Naive thymus-derived CD4-positive, alpha-beta T cell (primary cell): Measurements from ENCODE around the gene ZNF212. TPM values are rescaled to one million over a fixed set of nuclear protein-coding genes. Genes with fewer than 3 reads are reported as not detected.

Experiments
- ATAC-seq: fragments of 150-1000 bp; cut with Tn5 transposase; 2 replicates; pipeline ENCODE4 v1.10.0; 2021; ENCODE audit warnings: mild to moderate bottlenecking, moderate library complexity
- CTCF ChIA-PET: fragments of 350-600 bp; sonication (Branson Sonifier 250); formaldehyde crosslinking; loops from one replicate; lab custom pipeline; 2021; ENCODE audit warnings: antibody characterized with exemption; lab: Charles Lee
- POLR2A ChIA-PET: fragments of 350-600 bp; sonication (Branson Sonifier 250); formaldehyde crosslinking; loops from one replicate; lab custom pipeline; 2021; ENCODE audit warnings: antibody characterized with exemption, inconsistent platforms; lab: Charles Lee
- DNase-seq, 9 donors: peaks; one replicate each; pipeline versions ENCODE4 v3.0.0 to v3.0.0-alpha.2; 2020 to 2022; ENCODE audit warnings: mixed read lengths in 1 of 9
- H3K27ac ChIP-seq: one replicate; pipeline ENCODE4 v1.7.0; 2013; ENCODE audit warnings: mild to moderate bottlenecking, low read depth, low read length, moderate library complexity
- H3K27me3 ChIP-seq, 2 donors: one replicate each; pipeline ENCODE4 v1.7.0; 2013; ENCODE audit warnings: low read length in 2 of 2, mild to moderate bottlenecking in 2 of 2, moderate library complexity in 2 of 2; ENCODE audit not compliant: control insufficient read depth in 2 of 2, insufficient read depth in 2 of 2
- H3K36me3 ChIP-seq, 3 experiments: 1 replicate in 2 of 3; 2 replicates in 1 of 3; pipeline ENCODE4 v1.7.0; 2013; ENCODE audit warnings: low read length in 3 of 3, mild to moderate bottlenecking in 3 of 3, moderate library complexity in 1 of 3; ENCODE audit not compliant: insufficient read depth in 3 of 3, control insufficient read depth in 2 of 3
- H3K4me1 ChIP-seq, 2 donors: one replicate each; pipeline ENCODE4 v1.7.0; 2013; ENCODE audit warnings: low read length in 2 of 2, mild to moderate bottlenecking in 2 of 2, moderate library complexity in 1 of 2; ENCODE audit not compliant: control insufficient read depth in 2 of 2, insufficient read depth in 2 of 2
- H3K4me3 ChIP-seq: 2 replicates; pipeline ENCODE4 v1.7.0; 2013; ENCODE audit warnings: mild to moderate bottlenecking, low read length
- H3K9me3 ChIP-seq, 3 experiments: 1 replicate in 2 of 3; 2 replicates in 1 of 3; pipeline ENCODE4 v1.7.0; 2013; ENCODE audit warnings: low read length in 3 of 3; ENCODE audit not compliant: control insufficient read depth in 2 of 3
- H3K27ac Mint-ChIP-seq, 9 donors: one replicate each; pipeline ENCODE4 v1.8.0; 2020 to 2022; ENCODE audit warnings: mixed read lengths in 9 of 9, mild to moderate bottlenecking in 8 of 9, moderate library complexity in 5 of 9, inconsistent platforms in 2 of 9
- H3K27me3 Mint-ChIP-seq, 5 donors: one replicate each; pipeline ENCODE4 v1.8.0; 2021 to 2022; ENCODE audit warnings: mixed read lengths in 5 of 5, mild to moderate bottlenecking in 1 of 5
- H3K36me3 Mint-ChIP-seq, 5 donors: one replicate each; pipeline ENCODE4 v1.8.0; 2020 to 2022; ENCODE audit warnings: mixed read lengths in 5 of 5, mild to moderate bottlenecking in 3 of 5, inconsistent platforms in 1 of 5
- H3K4me1 Mint-ChIP-seq, 7 donors: one replicate each; pipeline ENCODE4 v1.8.0; 2020 to 2022; ENCODE audit warnings: mixed read lengths in 7 of 7, mild to moderate bottlenecking in 3 of 7, inconsistent platforms in 1 of 7
- H3K4me3 Mint-ChIP-seq, 10 donors: one replicate each; pipeline ENCODE4 v1.8.0; 2020 to 2022; ENCODE audit warnings: mild to moderate bottlenecking in 10 of 10, mixed read lengths in 10 of 10, moderate library complexity in 6 of 10, inconsistent platforms in 2 of 10
- H3K9me3 Mint-ChIP-seq, 11 donors: one replicate each; pipeline ENCODE4 v1.8.0; 2020 to 2022; ENCODE audit warnings: mixed read lengths in 11 of 11, mild to moderate bottlenecking in 4 of 11, inconsistent platforms in 1 of 11, moderate library complexity in 1 of 11
- intact Hi-C, 2 donors: fragments of 100-400 bp; cut with micrococcal nuclease; formaldehyde crosslinking; loops; one replicate each; pipeline ENCODE4 v1.15.1; 2023
- polyA plus RNA-seq, 2 donors: library from polyadenylated mRNA; unstranded; fragments of 300-500 nt; fragmentation: Illumina TruSeq; gene quantifications; one replicate each; pipeline ENCODE4 v1.2.3, GENCODE V29; 2021
- total RNA-seq, 6 experiments: library from RNA in 5 of 6; stranded (reverse) in 5 of 6; gene quantifications; 1 replicate in 5 of 6; 2 replicates in 1 of 6; pipeline ENCODE4 v1.2.3 and lab custom pipeline; 2021 to 2026

The ZNF212 gene
- total RNA-seq (10 to 100 TPM; 10.4 to 20.6 (median 13.3) TPM), polyA plus RNA-seq (10 to 100 TPM in 1 of 2 donors, 1 to 10 TPM in 1; 5.9 to 11.4 TPM), total RNA-seq (lab: John Stamatoyannopoulos, UW) (19.4 reads per million, percentile 50 among the genes with 10 or more reads in this experiment)

DNA sequence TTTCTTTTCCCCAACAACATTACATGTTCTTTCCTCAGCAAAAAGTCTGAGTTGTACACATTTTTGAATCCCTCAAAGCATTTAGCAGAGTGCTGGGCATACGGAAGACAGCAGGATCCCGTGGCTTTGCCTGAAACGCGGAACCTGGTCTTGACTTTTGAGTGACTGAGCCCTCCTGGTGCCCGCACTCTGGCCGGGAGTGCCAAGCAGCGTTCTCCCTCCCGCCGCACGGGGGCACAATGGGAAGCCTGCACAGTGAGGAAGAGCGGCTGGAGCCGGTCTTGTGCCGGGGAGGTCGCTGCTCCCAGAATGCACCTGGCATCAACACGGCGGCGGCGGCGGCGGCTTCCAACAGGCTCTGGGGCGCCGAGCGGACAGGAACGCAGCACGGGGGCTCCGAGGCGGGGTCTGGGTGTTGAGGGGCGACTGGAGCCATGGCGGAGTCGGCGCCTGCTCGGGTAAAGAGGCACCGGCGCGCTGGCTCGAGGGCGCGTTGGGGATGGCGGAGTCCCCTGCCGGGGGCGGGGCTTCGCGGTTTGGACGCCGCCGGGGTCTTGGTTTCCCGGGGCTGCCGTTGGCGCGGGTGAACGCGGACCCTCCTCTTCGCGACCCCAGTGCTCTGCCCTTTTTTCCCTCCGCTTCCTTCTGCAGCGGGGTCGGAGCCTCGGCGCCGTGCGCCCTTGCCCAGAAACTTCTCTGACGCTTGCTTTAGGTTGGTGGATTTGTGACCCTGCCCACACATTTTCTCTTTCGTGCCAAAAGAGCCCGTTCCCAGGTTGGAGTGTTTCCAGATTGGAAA lies at the start of gene ZNF212:
ZNF212 (plus strand) TSS at position 307 of the 799 bp plus-strand sequence; CDS start at position 435, 128 bp downstream.
- Histone ChIP-seq H3K36me3 (peaks cover 0 to 6% (median 0%) of the 10 kb centered on the region in 3 experiments), H3K4me1 (peaks cover 14 to 16% of the 10 kb centered on the region in 2 donors), H3K27ac (peak within 1 kb of the TSS; percentile 76), H3K4me3 (peak within 1 kb of the TSS; percentile 90), H3K27me3 (no peaks in the 10 kb centered on the region), H3K9me3 (no peaks in the 10 kb centered on the region)
- peaks cover 4 to 9% (median 5%) of the 10 kb centered on the region in 5 donors for H3K36me3 Mint-ChIP-seq
- peak within 1 kb of the TSS; percentile 85 to 95 (median 92) for H3K4me3 Mint-ChIP-seq
- intact Hi-C loops = loop anchor here (1.0 to 5.0 kb wide), 14 partner anchors 23 to 503 kb away; partner anchors contain the start of genes ZNF282 (in 2 of the 2), ZNF746 (in 2 of the 2), ZNF783 (in 2 of the 2) and PDIA4 (in 1 of the 2)
- peaks cover 0 to 6% (median 0%) of the 10 kb centered on the region in 5 donors for H3K27me3 Mint-ChIP-seq
- ChIA-PET POLR2A (interaction anchor here (0.5 to 2.0 kb wide), 4 partner anchors 19 to 260 kb away, joined by 3 to 9 read pairs (median 4); partner anchors contain the start of gene ZNF783), CTCF (no interaction called here)
- ATAC-seq (peak; percentile 100), DNase-seq (peak; percentile 75 to 89 (median 84))
- peaks cover 0 to 5% (median 0%) of the 10 kb centered on the region in 11 donors for H3K9me3 Mint-ChIP-seq
- H3K4me1 Mint-ChIP-seq = peaks cover 23 to 43% (median 33%) of the 10 kb centered on the region in 7 donors
- peak within 1 kb of the TSS; percentile 71 to 89 (median 87) for H3K27ac Mint-ChIP-seq

- ChIA-PET POLR2A (no interaction called here), CTCF (no interaction called here)
- Histone ChIP-seq H3K36me3 (peaks cover 0 to 5% (median 0%) of the 10 kb centered on the region in 3 experiments), H3K9me3 (no peaks in the 10 kb centered on the region), H3K27ac (no peak overlapping the region), H3K4me3 (no peak overlapping the region), H3K27me3 (no peaks in the 10 kb centered on the region), H3K4me1 (peaks cover 4 to 6% of the 10 kb centered on the region in 2 donors)
- Mint-ChIP-seq H3K27me3 (peaks cover 0 to 16% (median 0%) of the 10 kb centered on the region in 5 donors), H3K36me3 (no peaks in the 10 kb centered on the region), H3K9me3 (no peaks in the 10 kb centered on the region), H3K4me3 (peak overlapping the region in 9 of 10 donors; percentile 56 to 91 (median 79)), H3K4me1 (peaks cover 6 to 29% (median 24%) of the 10 kb centered on the region in 7 donors), H3K27ac (peak overlapping the region in 4 of 9 donors; percentile 10 to 68 (median 66))
- no peak for ATAC-seq
- DNase-seq = no peak
- intact Hi-C loops = loop anchor here (1.0 to 10.0 kb wide), 2 partner anchors 45 to 303 kb away; partner anchors contain the start of genes ZNF398 (in 1 of the 2) and ZNF746 (in 1 of the 2)
Measured at GRCh38 chr7:149191851-149192250, 47.6 kb upstream of the ZNF212 start.

- no peak for ATAC-seq
- H3K27me3 ChIP-seq = no peaks in the 10 kb centered on the region
- peaks cover 0 to 22% (median 0%) of the 10 kb centered on the region in 3 experiments for H3K36me3 ChIP-seq
- intact Hi-C loops = loop anchor here (1.0 to 10.0 kb wide), 12 partner anchors 15 to 428 kb away; partner anchors contain the start of genes ZNF212 (in 2 of the 2), ZNF398 (in 2 of the 2) and ZNF746 (in 2 of the 2)
- H3K36me3 Mint-ChIP-seq = peaks cover 9 to 13% (median 11%) of the 10 kb centered on the region in 5 donors
- H3K4me3 ChIP-seq = peak overlapping the region; percentile 82
- ChIA-PET CTCF (no interaction called here), POLR2A (interaction anchor here (0.5 to 1.7 kb wide), 4 partner anchors 47 to 568 kb away, joined by 3 to 12 read pairs (median 5); partner anchors contain the start of genes ZNF398 and ZNF783)
- no peaks in the 10 kb centered on the region for H3K9me3 Mint-ChIP-seq
- peak overlapping the region; percentile 77 for H3K27ac ChIP-seq
- H3K4me3 Mint-ChIP-seq = peak overlapping the region; percentile 75 to 89 (median 85)
- H3K4me1 ChIP-seq = peaks cover 6 to 8% of the 10 kb centered on the region in 2 donors
- H3K9me3 ChIP-seq = no peaks in the 10 kb centered on the region
- H3K27ac Mint-ChIP-seq = peak overlapping the region; percentile 14 to 85 (median 78)
- DNase-seq = no peak
- H3K4me1 Mint-ChIP-seq = peaks cover 20 to 48% (median 44%) of the 10 kb centered on the region in 7 donors
- peaks cover 0 to 7% (median 0%) of the 10 kb centered on the region in 5 donors for H3K27me3 Mint-ChIP-seq
Measured at GRCh38 chr7:149194799-149195179, 44.7 kb upstream of the ZNF212 start.

DNA sequence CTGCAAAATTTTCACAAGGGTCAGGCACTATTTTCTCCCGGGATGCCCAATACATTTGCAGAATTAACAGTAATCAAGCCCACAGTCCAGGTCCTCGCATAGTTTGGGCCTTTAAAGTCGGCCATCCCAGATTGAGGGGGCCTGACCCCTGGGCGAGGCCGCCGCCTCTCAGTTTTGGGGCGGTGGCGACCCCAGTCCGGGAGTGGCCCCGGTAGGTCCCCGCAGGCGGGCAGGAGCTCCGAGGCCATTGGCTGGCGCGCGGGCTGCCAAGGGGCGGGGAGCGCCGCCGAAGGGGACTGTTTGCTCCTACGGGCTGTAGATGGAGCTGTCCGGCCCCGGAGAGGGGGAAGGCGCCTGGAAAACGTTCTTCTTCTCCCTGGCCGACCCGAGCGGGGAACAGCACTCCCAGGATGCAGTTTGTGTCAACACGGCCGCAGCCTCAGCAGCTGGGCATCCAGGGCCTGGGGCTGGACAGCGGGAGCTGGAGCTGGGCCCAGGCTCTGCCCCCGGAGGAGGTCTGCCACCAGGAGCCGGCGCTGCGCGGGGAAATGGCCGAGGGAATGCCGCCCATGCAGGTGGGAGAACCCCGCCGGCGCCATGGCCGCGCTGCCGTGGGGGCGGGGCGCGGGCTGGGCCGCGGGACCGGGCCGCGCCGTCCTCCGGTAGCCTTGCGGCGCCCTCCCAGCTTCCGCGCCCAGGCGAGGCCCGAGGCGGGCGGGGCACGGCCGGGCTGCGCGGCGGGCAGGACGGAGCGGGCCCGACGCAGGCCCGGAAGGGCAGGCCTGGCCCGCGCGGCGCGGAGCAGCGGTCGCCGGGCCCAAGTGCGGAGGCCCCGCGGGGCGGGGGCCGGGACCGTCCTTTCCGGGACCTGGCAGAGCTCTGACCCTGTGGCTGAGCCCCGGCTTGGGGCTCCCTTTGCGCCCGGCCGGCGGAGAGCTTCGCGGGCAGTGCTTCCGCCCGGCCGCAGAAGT lies 44.0 kb upstream of the ZNF212 start, which contains the start of gene ZNF282:
ZNF282 (plus strand) TSS at position 367 of the 971 bp plus-strand sequence; CDS start at position 411, 44 bp downstream.
- Mint-ChIP-seq H3K9me3 (no peaks in the 10 kb centered on the region), H3K4me3 (peak within 1 kb of the TSS; percentile 83 to 94 (median 90)), H3K4me1 (peaks cover 20 to 52% (median 47%) of the 10 kb centered on the region in 7 donors), H3K36me3 (peaks cover 9 to 20% (median 18%) of the 10 kb centered on the region in 5 donors), H3K27ac (peak within 1 kb of the TSS; percentile 79 to 97 (median 86)), H3K27me3 (peaks cover 0 to 3% (median 0%) of the 10 kb centered on the region in 5 donors)
- ATAC-seq (peak; percentile 91), DNase-seq (peak; percentile 43 to 84 (median 56))
- H3K27ac ChIP-seq = peak within 1 kb of the TSS; percentile 77
- intact Hi-C loops = loop anchor here (1.0 to 10.0 kb wide), 14 partner anchors 14 to 427 kb away; partner anchors contain the start of genes ZNF212 (in 2 of the 2), ZNF398 (in 2 of the 2), ZNF746 (in 2 of the 2) and PDIA4 (in 1 of the 2)
- peaks cover 6 to 8% of the 10 kb centered on the region in 2 donors for H3K4me1 ChIP-seq
- H3K4me3 ChIP-seq = peak within 1 kb of the TSS; percentile 82
- H3K27me3 ChIP-seq = no peaks in the 10 kb centered on the region
- POLR2A ChIA-PET = interaction anchor here (0.5 to 1.7 kb wide), 5 partner anchors 48 to 567 kb away, joined by 3 to 12 read pairs (median 4); partner anchors contain the start of genes ZNF398 and ZNF783
- H3K36me3 ChIP-seq = peaks cover 0 to 28% (median 0%) of the 10 kb centered on the region in 3 experiments
- CTCF ChIA-PET = interaction anchor here (1.2 kb wide), 1 partner anchor 17 kb away, joined by 3 read pairs; no protein-coding TSS in a partner anchor
- no peaks in the 10 kb centered on the region for H3K9me3 ChIP-seq

DNA sequence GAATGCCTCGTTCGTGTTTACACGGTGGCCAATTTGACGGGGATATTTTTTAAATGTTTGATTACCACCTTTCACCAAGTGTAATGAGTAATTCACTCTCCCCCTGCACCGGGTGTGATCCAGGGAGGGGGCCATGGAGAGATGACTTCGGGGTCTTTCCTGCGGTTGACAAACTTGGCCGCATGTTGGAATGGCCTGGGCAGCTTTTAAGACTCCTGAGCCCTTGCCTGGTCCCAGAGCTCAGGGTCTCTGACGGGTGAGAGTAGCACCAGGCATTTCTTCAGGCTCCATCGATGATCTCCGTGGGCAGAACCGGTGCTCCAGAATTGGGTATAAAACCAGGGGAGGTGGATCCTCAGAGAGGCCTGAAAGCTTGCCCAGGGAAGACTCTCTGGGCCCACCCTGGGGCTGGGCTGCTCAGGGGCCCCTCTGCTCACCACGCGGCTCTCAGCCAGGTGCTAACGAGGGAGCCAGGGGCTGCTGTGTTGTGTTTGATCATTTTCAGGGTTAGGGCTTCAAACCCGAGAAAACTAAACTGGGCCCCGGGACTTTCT lies 43.2 kb upstream of the ZNF212 start:
- peak overlapping the region; percentile 65 for H3K4me3 ChIP-seq
- H3K9me3 ChIP-seq = no peaks in the 10 kb centered on the region
- H3K4me3 Mint-ChIP-seq = peak overlapping the region; percentile 83 to 94 (median 90)
- H3K36me3 ChIP-seq = peaks cover 0 to 35% (median 2%) of the 10 kb centered on the region in 3 experiments
- H3K4me1 Mint-ChIP-seq = peaks cover 24 to 53% (median 41%) of the 10 kb centered on the region in 7 donors
- H3K27me3 Mint-ChIP-seq = no peaks in the 10 kb centered on the region
- ChIA-PET POLR2A (interaction anchor here (1.1 to 1.7 kb wide), 3 partner anchors 49 to 65 kb away, joined by 3 to 12 read pairs (median 6); partner anchors contain the start of genes ZNF398 and ZNF783), CTCF (interaction anchor here (1.2 kb wide), 1 partner anchor 16 kb away, joined by 3 read pairs; no protein-coding TSS in a partner anchor)
- H3K9me3 Mint-ChIP-seq = no peaks in the 10 kb centered on the region
- H3K27me3 ChIP-seq = no peaks in the 10 kb centered on the region
- peaks cover 6 to 8% of the 10 kb centered on the region in 2 donors for H3K4me1 ChIP-seq
- ATAC-seq = peak; percentile 2
- H3K36me3 Mint-ChIP-seq = peaks cover 14 to 26% (median 23%) of the 10 kb centered on the region in 5 donors
- peak in 7 of 9 donors; percentile 7 to 34 (median 18) for DNase-seq
- H3K27ac ChIP-seq = peak overlapping the region; percentile 73
- intact Hi-C loops = loop anchor here (1.0 to 10.0 kb wide), 7 partner anchors 41 to 426 kb away; partner anchors contain the start of genes ZNF746 (in 2 of the 2), PDIA4 (in 1 of the 2), ZNF212 (in 1 of the 2) and ZNF425 (in 1 of the 2)
- H3K27ac Mint-ChIP-seq = peak overlapping the region; percentile 79 to 97 (median 86)
